ENCODE data around the gene FCN1. TPM values are rescaled to one million over a fixed set of nuclear protein-coding genes. Genes with fewer than 3 reads are reported as not detected.

The FCN1 gene
- total RNA-seq, 1 donor from 2014 or later = 84.4 TPM

GRCh38 chr9:134913713-134914500 lies 3.8 kb downstream of the FCN1 start:
- H3K9me3 ChIP-seq = no peaks in the 10 kb centered on the region
- no peaks in the 10 kb centered on the region for H3K4me1 ChIP-seq
- H3K4me3 ChIP-seq = no peak overlapping the region
- H3K36me3 ChIP-seq = no peaks in the 10 kb centered on the region
- intact Hi-C loops (cut with DNase I) = no loop called here
- H3K27me3 ChIP-seq (ENCODE audit: low read depth) = peaks cover 15% of the 10 kb centered on the region
- ATAC-seq (no peak), DNase-seq (peak; percentile 17)
- TF ChIP-seq CTCF (IDR thresholded peaks at IDR 0.05) = no peak
- H3K27ac ChIP-seq = no peak overlapping the region

GRCh38 chr9:134913041-134913712 lies 4.5 kb downstream of the FCN1 start:
- no peaks in the 10 kb centered on the region for H3K36me3 ChIP-seq
- no peak overlapping the region for H3K27ac ChIP-seq
- DNase-seq (no peak), ATAC-seq (no peak)
- H3K9me3 ChIP-seq = no peaks in the 10 kb centered on the region
- no peak for TF ChIP-seq CTCF (IDR thresholded peaks at IDR 0.05)
- H3K4me3 ChIP-seq = no peak overlapping the region
- no peaks in the 10 kb centered on the region for H3K4me1 ChIP-seq
- intact Hi-C loops (cut with DNase I) = no loop called here
- H3K27me3 ChIP-seq (ENCODE audit: low read depth) = peaks cover 15% of the 10 kb centered on the region

GRCh38 chr9:134912126-134912840 lies 5.4 kb downstream of the FCN1 start:
- Histone ChIP-seq H3K9me3 (no peaks in the 10 kb centered on the region), H3K36me3 (no peaks in the 10 kb centered on the region), H3K27me3 (ENCODE audit: low read depth) (peaks cover 15% of the 10 kb centered on the region), H3K4me1 (no peaks in the 10 kb centered on the region), H3K4me3 (no peak overlapping the region), H3K27ac (no peak overlapping the region)
- TF ChIP-seq CTCF (IDR thresholded peaks at IDR 0.05) = no peak
- intact Hi-C loops (cut with DNase I) = no loop called here
- ATAC-seq = no peak
- peak; percentile 19 for DNase-seq

- no peak for TF ChIP-seq CTCF (IDR thresholded peaks at IDR 0.05)
- H3K27me3 ChIP-seq (ENCODE audit: low read depth) = peaks cover 4% of the 10 kb centered on the region
- no peaks in the 10 kb centered on the region for H3K36me3 ChIP-seq
- ATAC-seq (no peak), DNase-seq (peak; percentile 34)
- H3K27ac ChIP-seq = no peak overlapping the region
- H3K4me1 ChIP-seq = no peaks in the 10 kb centered on the region
- intact Hi-C loops (cut with DNase I) = no loop called here
- no peaks in the 10 kb centered on the region for H3K9me3 ChIP-seq
- H3K4me3 ChIP-seq = no peak overlapping the region
These were observed 7.9 kb downstream of the FCN1 start for GRCh38 chr9:134909511-134910481.
